AG04450 (cell line): ENCODE results near the gene ARCN1. TPM values are rescaled to one million over a fixed set of nuclear protein-coding genes. Genes with fewer than 3 reads are reported as not detected.

Experiments
- CTCF ChIA-PET: fragments of 300-600, 350-600 bp; formaldehyde crosslinking; extraction: SDS; loops from one replicate; lab custom pipeline; 2022; ENCODE audit warnings: antibody characterized with exemption, inconsistent platforms; lab: Charles Lee
- POLR2A ChIA-PET: fragments of 350-600 bp; formaldehyde crosslinking; extraction: SDS; loops from one replicate; lab custom pipeline; 2021; ENCODE audit warnings: antibody characterized with exemption, inconsistent platforms; lab: Yijun Ruan, JAX
- DNase-seq: peaks from one replicate; pipeline ENCODE4 v3.0.0-alpha.2; 2011; ENCODE audit warnings: low read depth, low spot score
- H3K27ac ChIP-seq: one replicate; pipeline ENCODE4 v1.5.1; 2012; ENCODE audit warnings: low read depth, low read length, control low read depth
- H3K27me3 ChIP-seq: one replicate; pipeline ENCODE4 v1.6.0; 2012; ENCODE audit warnings: low read length; ENCODE audit not compliant: control insufficient read depth, insufficient read depth
- H3K4me3 ChIP-seq: 2 replicates; pipeline ENCODE4 v1.5.1; 2011; ENCODE audit warnings: mild to moderate bottlenecking, low read depth, low read length, control low read depth
- H3K9me3 ChIP-seq: 2 replicates; pipeline ENCODE4 v1.5.1; 2012; ENCODE audit warnings: low read length; ENCODE audit not compliant: control insufficient read depth, insufficient read depth
- polyA plus RNA-seq: library from polyadenylated mRNA; depleted of rRNA; stranded (reverse); fragments of >200 nt; gene quantifications from 2 replicates; pipeline ENCODE4 v1.2.3, GENCODE V29; 2011
- TF ChIP-seq, protein P1 (sequence below): IDR thresholded peaks from 2 replicates; pipeline ENCODE4 v1.5.1; 2011; ENCODE audit warnings: low read depth, low read length, control low read depth, inconsistent platforms

The ARCN1 gene
- polyA plus RNA-seq, 1 experiment, result 387 TPM

- ChIA-PET CTCF (no interaction called here), POLR2A (no interaction called here)
- TF ChIP-seq, protein P1, sequence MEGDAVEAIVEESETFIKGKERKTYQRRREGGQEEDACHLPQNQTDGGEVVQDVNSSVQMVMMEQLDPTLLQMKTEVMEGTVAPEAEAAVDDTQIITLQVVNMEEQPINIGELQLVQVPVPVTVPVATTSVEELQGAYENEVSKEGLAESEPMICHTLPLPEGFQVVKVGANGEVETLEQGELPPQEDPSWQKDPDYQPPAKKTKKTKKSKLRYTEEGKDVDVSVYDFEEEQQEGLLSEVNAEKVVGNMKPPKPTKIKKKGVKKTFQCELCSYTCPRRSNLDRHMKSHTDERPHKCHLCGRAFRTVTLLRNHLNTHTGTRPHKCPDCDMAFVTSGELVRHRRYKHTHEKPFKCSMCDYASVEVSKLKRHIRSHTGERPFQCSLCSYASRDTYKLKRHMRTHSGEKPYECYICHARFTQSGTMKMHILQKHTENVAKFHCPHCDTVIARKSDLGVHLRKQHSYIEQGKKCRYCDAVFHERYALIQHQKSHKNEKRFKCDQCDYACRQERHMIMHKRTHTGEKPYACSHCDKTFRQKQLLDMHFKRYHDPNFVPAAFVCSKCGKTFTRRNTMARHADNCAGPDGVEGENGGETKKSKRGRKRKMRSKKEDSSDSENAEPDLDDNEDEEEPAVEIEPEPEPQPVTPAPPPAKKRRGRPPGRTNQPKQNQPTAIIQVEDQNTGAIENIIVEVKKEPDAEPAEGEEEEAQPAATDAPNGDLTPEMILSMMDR, result no peak
- Histone ChIP-seq H3K9me3 (no peaks in the 10 kb centered on the region; the same call in 1 of the 2 replicates), H3K27me3 (no peaks in the 10 kb centered on the region), H3K4me3 (no peak overlapping the region), H3K27ac (no peak overlapping the region)
- DNase-seq, result no peak
These were observed 57.8 kb downstream of the ARCN1 start for GRCh38 chr11:118629761-118630661.

GRCh38 chr11:118631142-118631909 lies 59.1 kb downstream of the ARCN1 start:
- Histone ChIP-seq H3K27me3 (no peaks in the 10 kb centered on the region), H3K27ac (no peak overlapping the region), H3K4me3 (no peak overlapping the region), H3K9me3 (no peaks in the 10 kb centered on the region; the same call in 1 of the 2 replicates)
- no peak for DNase-seq
- TF ChIP-seq, protein P1, result no peak
- ChIA-PET POLR2A (interaction anchor here (1.5 to 6.8 kb wide), 2 partner anchors 11 to 22 kb away, joined by 3 to 54 read pairs; no protein-coding TSS in a partner anchor), CTCF (no interaction called here)

DNA sequence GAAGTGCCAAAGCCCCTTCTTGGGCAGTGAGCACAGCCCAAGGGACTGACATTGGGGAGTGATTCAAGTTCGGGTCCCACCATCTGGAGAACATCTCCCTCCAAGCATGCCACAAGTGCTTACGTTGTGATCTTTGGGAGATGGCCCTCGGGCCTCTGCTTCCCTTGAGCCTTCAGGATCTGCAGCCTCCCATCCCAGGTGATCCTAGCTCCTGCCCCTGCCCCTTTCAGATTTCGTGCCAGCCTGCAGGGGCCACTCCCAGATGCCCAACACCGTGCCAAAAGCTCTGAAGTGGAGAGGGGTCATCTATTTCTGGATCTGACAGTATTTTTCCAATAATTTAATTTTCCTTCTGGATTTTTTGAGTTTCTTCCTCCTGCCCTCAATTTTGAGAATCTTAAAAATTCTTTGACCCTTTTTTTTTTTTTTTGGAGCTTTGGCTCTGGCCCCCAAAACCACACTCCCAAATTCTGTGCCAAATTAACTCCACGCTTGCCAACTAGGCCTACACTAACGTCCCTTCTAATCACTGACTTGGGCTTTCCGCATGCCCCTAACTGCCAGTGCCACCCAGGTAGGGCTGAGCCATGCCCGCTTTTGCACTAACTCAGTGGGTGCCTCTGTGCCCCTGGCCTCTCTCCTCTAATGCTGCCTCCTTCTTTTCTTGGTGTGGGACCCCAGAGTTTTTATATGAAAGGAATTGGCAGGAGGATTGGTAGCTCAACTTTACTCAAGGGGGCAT lies 60.5 kb downstream of the ARCN1 start:
- Histone ChIP-seq H3K4me3 (no peak overlapping the region), H3K27me3 (no peaks in the 10 kb centered on the region), H3K27ac (no peak overlapping the region), H3K9me3 (no peaks in the 10 kb centered on the region; the same call in 1 of the 2 replicates)
- POLR2A ChIA-PET, result interaction anchor here (0.6 to 6.8 kb wide), 4 partner anchors 12 to 85 kb away, joined by 3 to 54 read pairs (median 6); no protein-coding TSS in a partner anchor
- CTCF ChIA-PET, result no interaction called here
- TF ChIP-seq, protein P1, result no peak
- no peak for DNase-seq

DNA sequence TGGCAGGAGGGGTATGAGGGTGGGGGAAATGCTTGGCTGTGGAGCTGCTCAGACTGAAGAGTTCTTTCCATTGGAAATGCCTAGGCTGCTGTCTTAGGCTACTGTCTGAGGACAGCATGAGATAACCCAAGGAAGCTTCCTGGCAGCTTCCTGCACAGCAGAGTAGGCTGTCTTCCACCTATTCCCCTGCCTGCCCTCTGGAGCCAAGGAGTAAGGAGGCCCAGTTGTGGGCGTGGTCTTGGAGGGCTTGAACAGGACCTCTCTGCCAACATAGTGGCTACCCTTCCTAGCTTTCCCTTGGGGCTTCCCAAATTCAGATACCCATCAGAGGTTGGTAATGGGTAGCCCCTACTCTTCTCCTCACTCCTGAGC lies 61.1 kb downstream of the ARCN1 start:
- no peaks in the 10 kb centered on the region for H3K27me3 ChIP-seq
- TF ChIP-seq, protein P1, result no peak
- no peak overlapping the region for H3K4me3 ChIP-seq
- H3K27ac ChIP-seq, result no peak overlapping the region
- no peak for DNase-seq
- no peaks in the 10 kb centered on the region; the same call in 1 of the 2 replicates for H3K9me3 ChIP-seq
- POLR2A ChIA-PET, result interaction anchor here (1.2 to 6.8 kb wide), 3 partner anchors 13 to 26 kb away, joined by 3 to 54 read pairs (median 3); no protein-coding TSS in a partner anchor
- CTCF ChIA-PET, result interaction anchor here (1.1 kb wide), 1 partner anchor 19 kb away, joined by 3 read pairs; no protein-coding TSS in a partner anchor
